GM12801 (cell line): ENCODE results near the gene PLB1.

Source experiments
- TF ChIP-seq, protein P1 (sequence below): IDR thresholded peaks from one replicate; pipeline ENCODE4 v1.5.1; 2011; ENCODE audit warnings: control low read depth; ENCODE audit not compliant: insufficient read length; ENCODE audit errors: extremely low read depth

Gene PLB1

DNA sequence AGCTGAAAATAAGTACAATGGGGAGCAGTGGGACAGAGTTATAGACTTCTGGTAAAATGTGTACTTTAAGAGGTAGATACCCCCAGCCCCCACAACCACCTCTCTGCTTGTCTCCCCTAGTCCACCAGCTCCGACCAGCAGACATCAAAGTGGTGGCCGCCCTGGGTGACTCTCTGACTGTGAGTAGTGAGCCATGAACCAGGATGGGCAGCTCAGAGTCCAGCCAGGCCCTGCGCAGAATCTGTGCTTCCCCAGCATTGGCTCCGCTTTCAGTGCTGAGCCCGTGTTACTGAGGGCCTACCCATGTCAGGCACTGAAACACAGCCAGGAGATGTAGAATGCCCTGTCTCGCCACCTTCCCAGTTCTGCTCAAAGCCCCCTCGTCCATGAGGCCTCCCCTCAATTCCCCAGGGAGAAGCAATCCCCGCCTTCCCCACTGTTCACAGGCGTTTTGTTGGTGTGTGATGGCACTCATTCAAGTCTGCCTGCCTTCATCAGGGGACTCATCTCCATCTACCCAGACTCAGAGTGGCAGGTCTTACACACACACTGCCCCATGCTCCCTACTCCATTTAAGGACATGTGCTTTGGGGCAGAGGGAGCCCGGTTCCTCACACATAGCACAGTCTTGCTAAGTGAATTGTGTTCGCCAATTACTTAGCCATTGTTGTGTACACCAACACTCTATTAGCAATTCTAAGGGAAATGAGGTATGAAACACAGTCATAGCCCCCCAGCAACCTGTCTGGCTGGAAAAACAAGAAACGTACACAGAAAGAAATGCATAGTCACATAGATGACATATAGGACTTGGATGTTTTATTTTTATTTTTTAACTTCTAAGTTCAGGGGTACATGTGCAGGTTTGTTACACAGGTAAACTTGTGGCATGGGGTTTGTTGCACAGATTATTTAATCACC lies 122.6 kb downstream of the PLB1 start:
- TF ChIP-seq, protein P1, sequence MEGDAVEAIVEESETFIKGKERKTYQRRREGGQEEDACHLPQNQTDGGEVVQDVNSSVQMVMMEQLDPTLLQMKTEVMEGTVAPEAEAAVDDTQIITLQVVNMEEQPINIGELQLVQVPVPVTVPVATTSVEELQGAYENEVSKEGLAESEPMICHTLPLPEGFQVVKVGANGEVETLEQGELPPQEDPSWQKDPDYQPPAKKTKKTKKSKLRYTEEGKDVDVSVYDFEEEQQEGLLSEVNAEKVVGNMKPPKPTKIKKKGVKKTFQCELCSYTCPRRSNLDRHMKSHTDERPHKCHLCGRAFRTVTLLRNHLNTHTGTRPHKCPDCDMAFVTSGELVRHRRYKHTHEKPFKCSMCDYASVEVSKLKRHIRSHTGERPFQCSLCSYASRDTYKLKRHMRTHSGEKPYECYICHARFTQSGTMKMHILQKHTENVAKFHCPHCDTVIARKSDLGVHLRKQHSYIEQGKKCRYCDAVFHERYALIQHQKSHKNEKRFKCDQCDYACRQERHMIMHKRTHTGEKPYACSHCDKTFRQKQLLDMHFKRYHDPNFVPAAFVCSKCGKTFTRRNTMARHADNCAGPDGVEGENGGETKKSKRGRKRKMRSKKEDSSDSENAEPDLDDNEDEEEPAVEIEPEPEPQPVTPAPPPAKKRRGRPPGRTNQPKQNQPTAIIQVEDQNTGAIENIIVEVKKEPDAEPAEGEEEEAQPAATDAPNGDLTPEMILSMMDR: no peak

DNA sequence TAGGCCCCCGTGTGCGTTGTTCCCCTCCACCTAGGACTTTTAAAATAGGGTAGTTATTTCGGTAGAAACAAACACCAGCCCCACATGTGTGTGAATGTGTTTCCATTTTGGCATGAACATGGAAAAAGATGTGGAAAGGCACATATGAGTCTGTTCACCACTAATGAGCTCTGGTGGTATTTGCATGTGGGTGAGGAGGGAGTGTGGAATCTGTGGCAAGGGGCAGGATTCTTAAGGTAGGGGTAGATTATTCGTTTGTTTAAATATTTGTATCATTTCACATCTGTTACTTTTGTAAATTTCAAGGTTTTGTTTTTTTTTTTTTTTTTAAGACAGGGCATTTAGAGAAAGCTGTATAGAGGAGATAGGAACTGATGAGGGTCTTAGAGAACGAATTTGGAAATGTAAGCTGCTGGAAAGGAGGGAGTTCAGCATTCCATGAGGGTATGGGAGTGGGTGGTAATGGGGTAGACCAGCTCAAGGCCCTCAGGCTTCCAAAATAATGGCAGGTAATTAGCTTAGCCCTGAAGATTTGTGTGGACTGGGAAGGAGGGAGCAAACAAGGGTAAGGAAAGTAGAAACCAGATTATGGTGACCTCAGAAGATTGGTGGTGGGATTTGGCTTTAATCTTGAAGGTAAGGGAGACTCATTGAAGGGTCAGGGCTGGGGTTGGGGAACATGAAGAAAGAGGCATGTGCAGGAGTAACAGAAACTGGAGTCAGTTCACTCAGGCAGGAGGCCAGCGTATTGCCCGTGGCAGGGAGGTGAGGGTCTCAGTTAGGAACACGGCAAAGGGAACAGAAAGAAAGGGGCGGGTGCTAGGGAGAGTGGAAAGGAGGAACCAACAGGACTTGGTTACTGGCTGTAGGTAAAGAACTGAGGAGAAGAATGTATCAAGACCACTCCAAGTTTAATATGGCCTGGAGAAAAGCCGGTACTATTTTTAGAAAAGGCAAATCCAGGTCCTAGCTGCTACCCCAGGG lies 123.6 kb downstream of the PLB1 start:
- TF ChIP-seq, protein P1: no peak

DNA sequence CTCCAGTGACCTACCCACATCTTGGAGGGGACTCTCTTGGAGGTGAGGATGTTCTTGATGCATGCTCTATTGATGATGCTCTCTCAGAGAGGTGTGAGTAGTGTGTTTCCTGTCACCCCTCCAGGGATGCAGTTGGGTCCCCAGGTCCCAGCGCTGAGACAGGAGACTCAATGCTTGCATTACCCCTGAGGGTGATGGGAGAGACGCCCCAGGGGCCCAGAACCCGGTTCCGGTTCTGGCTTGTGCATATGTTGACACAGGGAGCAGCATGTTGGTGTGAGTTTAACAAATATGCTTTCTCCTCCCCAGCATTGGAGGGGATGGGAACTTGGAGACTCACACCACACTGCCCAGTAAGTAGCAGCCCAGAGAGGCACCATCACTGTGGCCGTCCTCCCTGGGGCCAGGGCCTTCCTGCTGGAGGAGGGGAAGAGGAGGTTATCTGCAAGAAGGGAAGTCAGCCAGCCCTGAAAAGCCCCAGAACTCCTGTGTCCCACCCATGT lies 124.5 kb downstream of the PLB1 start:
- TF ChIP-seq, protein P1: no peak

DNA sequence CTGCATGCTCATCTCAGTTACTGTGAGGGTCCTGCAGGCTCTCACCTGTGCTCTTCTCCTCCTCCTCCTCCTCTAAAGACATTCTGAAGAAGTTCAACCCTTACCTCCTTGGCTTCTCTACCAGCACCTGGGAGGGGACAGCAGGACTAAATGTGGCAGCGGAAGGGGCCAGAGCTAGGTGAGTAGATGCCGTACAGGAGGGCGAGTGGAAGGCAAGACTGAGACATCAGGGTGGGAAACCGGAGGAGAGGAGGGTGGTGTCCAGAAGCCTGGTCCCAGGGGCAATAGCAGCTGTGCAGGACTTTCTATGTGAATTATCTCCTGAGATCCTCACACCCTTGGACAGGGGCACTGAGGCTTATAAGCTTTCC lies 124.9 kb downstream of the PLB1 start:
- TF ChIP-seq, protein P1: no peak

DNA sequence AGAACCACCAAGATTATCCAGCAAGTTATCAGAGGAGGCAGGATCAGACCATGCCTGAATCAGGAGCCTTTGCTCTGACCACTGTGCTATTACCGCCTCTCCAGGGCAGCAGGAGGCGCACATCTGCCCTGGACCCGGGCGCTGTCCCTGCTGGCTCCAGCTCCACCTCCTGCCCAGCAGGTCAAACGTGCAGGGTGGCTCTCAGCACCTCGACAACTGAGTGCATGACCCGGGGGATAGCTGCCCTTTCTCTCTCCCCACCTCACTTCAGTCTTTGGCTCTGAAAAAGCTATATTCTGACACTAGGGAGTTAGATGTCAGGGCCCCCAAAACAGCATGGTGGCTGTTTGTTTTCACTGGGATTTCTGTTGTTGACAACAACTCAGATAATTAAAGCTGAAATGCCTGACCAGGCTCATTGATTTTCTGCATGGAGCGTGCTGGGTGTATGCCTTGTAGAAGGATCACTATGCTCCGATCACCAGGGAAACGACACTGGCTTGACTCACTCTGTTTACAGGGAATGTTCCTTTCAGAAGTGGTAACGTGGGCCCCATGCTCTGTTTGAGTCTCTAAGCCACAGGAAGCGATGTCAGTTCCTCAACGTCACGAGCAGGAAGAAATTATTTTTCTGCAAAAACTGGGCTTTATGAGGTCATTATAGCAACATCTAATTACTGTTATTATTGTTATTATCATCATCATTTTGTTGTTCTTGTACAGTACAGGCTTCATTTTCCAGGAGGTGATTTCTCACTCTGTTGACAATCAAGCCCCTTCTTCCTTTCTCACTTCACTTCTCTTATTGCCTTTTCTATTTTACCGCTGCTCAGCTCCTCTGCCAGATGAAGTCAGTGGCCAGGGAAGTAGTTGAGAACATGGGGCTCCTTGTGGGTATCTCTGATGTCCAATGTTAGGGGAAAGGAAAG lies 125.6 kb downstream of the PLB1 start:
- TF ChIP-seq, protein P1: no peak

DNA sequence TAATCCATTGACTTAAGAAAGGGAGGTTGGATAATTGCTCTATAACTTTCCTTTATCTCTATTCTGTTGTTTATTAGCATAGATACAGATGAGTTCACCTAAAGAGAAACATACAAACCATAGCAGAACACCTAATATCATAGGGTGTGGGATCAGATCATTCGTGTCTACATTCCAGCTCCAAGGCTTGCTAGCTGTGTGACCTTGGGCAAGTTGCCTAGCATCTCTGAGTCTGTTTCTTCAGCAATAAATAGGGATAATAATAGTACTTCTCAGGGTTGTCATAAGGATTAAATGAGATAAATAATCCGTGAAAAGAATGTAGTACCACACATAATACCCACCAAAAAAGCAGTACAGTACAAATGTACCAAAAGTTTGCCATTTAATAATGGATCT lies 126.2 kb downstream of the PLB1 start:
- TF ChIP-seq, protein P1: no peak
